HG02973 (cell line): ENCODE measurements around the gene ASF1A.

ENCODE experiments used
- ATAC-seq: cut with Tn5 transposase; IDR thresholded peaks from one replicate; pipeline ENCODE4 v1.9.1; 2021; ENCODE audit warnings: moderate library complexity; ENCODE audit not compliant: unreplicated experiment

The ASF1A gene

DNA sequence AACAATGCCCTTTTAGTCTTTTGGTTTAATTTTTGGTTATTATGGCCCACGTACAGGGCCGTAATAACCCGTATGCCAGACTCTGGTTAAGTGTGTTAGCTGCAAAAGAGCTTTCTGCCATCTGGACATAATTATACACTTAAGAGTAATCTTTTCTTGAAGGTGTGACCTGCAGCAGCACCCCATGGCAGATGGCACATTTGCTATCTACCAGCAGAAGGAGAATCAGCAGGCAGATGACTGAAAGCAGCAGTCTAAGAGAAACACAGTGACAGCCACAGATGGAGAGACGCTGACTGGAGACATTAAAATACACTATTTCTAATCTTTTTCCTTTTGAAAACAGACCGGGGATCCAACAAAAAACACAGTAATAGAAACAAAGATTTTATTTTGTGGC, 18.7 kb downstream of the ASF1A start:
- no peak for ATAC-seq

DNA sequence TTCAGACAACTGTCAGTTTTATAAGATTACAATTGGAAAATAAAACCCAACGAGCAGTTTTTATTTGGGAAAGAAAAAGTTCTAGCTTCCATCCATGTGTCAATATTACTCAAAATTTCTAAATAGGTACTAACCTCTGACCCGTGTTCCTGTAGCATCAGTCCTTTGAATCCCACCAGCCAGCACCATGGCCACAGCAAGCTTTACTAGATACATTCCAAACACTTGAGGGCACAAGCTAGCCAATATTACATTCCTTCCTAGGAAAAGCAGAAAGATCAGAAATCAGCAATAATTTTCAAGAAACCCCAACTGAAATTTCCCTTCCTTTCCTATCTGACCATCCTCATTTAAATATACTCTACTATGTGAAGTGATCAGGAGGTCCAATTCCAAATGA, 19.2 kb downstream of the ASF1A start:
- no peak for ATAC-seq

GRCh38 chr6:118914598-118914997, 20.6 kb downstream of the ASF1A start:
- ATAC-seq, result no peak

- no peak for ATAC-seq
Measured at GRCh38 chr6:118917546-118918328, 23.8 kb downstream of the ASF1A start.

- no peak for ATAC-seq
Measured at GRCh38 chr6:118918329-118918725, 24.4 kb downstream of the ASF1A start.

- no peak for ATAC-seq
Measured at GRCh38 chr6:118921084-118921483, 27.1 kb downstream of the ASF1A start.

- ATAC-seq, result no peak
Measured at GRCh38 chr6:118923035-118923434, 29.1 kb downstream of the ASF1A start.

- ATAC-seq, result no peak
Measured at GRCh38 chr6:118930680-118931079, 36.7 kb downstream of the ASF1A start.

- ATAC-seq, result no peak
Measured at GRCh38 chr6:118931436-118931835, 37.5 kb downstream of the ASF1A start.

DNA sequence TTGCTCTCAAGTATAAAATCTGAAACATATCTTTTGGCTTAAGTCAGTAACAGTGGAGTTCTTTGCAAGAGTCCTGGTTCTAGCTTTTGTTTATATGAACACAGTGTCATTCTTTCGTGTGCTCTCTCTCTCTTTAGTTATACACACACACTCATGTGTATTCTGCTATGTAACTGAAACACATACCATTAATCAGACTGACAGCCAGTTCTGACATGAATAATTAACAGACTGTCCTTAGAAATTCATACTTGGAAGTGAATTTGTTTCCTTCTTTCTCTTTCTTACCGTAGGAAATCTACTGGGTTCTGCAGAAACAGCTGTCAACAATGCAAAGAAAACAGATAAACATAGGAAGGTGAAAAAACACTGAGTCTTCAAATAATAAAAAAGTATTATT, 38.5 kb downstream of the ASF1A start:
- ATAC-seq, result no peak

- ATAC-seq, result peak; percentile 0
Measured at GRCh38 chr6:118933855-118934460, 40.0 kb downstream of the ASF1A start.

DNA sequence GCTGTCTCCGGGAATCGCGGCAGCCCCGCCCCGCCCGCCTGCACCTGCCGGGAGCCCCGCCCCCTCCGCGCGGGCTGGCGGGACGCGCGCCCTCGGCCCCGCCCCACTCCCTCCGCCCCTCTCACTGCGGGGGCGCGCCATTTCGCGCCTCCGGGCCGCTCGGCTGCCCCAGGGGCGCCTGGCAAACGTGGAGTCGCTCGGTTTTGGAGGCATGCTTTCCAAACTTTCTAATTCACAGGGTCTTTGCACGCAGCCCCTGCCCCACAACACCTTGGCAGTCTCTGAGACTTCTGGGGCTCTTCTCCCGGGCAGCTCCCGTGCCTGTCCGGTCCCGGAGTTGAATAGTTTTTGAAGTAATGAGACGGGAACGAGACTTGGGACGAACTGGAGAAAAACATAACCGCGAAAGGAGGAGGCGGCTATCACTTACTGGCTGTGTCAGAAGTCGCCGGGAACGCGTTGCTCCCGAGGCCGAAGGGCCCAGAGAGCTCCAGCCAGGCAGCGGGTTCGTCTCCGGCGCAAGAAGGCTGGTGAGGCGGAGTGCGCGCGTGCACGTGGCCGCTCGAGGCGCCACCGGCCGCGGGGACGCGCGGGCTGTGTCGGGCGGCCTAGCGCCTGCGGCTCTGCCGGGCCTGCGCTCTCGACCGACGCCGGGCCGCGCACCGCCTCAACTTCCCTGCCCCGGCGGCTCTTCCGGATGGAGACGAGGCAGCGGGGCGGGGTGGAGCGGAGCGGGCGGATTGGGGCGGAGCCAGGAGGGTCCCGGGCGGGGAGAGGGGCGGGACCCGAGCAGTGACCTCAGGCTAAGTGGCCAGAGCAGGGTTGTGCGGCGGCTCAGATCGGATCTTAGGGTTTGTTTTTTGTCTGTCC, 40.7 kb downstream of the ASF1A start, which contains the start of gene MCM9:
Gene MCM9, minus strand, starts transcription at position 699 of the 870 bp plus-strand sequence. CDS start 3,436 bp downstream, outside the sequence.
- ATAC-seq, result peak; percentile 97

GRCh38 chr6:118935331-118935668, 41.3 kb downstream of the ASF1A start:
- no peak for ATAC-seq

- no peak for ATAC-seq
Measured at GRCh38 chr6:118935978-118936703, 42.2 kb downstream of the ASF1A start.

DNA sequence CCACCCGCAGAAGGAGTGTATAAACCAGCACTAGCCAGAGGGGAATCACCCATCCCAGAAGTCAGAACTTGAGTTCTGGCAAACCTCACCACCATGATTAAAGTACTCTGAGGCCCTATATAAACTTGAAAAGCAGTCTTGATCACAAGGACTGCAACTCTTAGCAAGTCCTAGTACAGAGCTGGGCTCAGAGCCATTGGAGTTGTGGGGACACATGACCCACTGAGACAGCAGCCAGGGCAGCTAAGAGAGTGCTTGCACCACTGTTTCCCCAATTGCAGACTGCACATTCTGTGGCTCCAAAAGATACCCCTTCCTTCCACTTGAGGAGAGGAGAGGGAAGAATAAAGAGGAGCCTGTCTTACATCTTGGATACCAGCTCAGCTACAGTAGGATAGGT, 45.7 kb downstream of the ASF1A start:
- ATAC-seq, result no peak

DNA sequence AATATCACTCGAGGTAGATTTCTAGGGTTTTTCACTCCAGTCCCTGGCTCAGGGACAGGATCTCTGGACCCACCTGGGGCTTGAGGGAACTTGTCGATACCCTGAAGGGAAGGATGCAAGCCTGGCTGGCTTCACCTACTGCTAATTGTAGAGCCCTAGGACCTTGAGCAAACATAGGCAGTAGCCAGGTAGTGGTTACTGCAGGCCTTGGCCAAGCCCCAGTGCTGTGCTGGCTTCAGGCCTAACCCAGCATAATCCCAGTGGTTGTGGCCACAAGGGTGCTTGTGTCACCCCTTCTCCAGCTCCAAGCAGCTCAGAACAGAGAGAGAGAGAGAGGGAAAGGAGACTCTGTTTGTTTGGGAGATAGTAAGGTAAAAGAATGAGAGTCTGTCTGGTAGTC, 46.8 kb downstream of the ASF1A start:
- no peak for ATAC-seq

- no peak for ATAC-seq
Measured at GRCh38 chr6:118945217-118945616, 51.3 kb downstream of the ASF1A start.

- ATAC-seq, result no peak
Measured at GRCh38 chr6:118952683-118953082, 58.7 kb downstream of the ASF1A start.

DNA sequence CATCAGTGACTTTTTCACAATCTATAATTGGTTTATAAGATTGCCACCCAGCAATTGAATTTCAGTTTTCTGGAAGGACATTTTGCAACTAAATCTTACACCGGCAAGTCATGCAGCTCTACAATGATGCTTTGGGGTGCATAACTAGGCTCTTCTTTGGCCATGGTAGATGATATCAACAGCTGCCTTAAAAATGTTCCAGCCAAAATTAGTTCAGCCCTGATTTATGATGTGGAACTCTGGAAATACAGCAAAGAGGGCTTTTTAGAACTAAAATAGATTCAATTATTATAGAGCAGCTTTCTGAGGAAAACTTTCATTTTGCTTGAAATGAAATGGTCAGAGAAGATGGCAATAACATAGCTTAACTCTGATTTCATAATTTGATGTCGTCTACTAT, 59.4 kb downstream of the ASF1A start:
- ATAC-seq, result no peak
